HG03025 (cell line): Measurements from ENCODE around the gene HAUS7.

Experiments
- ATAC-seq: cut with Tn5 transposase; IDR thresholded peaks from one replicate; pipeline ENCODE4 v1.9.1; 2021; ENCODE audit warnings: mild to moderate bottlenecking, moderate library complexity; ENCODE audit not compliant: unreplicated experiment, low FRiP score

Gene HAUS7

DNA sequence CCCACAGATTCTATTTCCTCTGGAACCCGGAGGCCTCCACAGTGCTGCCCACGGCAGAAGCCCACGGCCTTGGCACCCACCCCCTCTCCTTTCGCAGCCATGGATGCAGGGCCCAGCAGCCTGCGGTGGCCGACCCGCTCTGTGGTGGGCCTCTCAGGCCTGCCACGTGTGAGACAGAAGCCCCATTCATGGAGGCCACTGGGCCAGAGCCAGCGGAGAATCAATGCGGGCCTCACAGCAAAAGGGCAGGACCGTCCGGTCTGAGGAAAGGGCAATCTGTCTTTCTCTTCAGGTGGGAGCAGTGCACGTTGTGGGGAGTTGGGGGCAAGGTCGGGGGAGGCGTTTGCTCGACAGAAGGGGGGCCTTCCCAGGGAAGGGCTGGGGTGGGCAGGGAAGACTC is 8.4 kb upstream of the HAUS7 start:
- no peak for ATAC-seq

DNA sequence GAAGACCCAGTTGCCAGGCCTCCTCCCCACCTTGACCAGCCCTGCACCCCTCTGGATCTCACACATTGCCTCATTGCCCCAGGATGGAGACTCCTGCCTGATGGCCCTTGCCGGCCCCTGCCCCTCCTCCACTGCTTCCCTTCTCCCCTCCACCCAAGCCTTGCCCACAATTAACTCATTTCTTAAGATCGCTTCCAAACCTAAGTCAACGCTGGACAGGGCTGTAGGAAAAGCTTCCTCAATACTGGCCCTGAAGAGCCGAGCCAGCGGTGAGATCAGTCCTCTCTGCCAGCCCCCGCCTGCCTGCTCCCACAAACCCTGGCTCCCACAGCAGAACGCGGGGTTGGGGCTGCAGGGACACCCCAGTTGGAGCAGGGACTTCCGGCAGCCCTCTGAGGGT is 7.5 kb upstream of the HAUS7 start:
- ATAC-seq: no peak

DNA sequence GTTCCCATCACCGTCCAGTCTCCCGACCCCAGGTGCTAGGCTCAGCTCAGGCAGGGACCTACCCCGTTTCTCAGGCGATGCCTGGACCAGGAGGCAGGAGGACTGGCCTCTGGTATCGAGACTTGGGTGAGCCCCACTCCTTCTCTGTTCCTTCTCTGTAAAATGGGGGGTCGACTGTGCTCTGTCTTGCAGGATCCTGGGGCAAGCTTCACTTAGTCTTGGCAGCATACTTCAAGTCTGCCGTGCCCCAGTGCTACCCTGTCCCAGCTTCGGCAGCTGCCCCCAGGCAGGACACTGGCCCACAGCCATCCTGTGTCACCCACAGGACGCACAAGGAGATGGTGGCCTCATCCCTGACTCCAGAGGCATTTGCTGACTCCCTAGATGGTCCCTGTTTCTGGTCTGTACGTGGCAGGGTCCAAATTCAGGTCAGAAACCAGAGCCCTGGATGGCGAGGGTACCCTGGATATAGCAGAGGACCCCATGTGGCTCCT is 7.0 kb upstream of the HAUS7 start:
- ATAC-seq: no peak

DNA sequence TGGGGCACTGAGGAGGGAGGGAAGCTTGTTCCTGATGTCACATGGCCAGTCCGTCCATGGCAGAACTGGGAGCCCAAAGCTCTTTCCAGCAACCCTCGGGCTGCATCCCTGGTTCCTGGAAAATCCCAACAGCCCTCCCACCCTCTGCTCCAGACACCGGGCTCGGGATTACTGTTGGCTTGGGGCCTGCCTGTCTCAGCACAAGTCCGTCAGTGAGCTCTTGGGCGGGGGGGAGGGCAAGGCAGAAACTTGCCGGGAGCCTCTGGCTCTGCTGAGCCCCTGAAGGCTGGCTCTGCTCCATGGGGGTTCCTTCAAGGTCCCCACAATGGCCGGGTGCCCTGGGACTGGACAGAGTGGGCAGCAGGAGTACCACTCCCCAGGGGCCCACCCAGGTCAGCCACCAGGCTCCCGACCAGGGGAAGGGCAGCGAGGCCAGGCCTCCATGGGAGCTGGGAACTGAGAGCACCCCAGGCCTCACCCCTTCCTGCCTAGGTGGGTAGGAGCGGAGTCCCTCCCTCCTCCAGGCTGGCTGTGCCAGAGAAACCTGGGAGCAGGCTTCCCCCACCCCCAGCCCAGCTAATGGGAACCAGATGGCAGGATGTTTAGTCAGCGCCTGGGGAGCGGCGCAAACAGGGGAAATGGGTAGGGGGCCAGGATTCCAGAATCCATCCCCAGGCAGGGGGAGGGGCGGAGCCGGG is 6.4 kb upstream of the HAUS7 start:
- no peak for ATAC-seq

DNA sequence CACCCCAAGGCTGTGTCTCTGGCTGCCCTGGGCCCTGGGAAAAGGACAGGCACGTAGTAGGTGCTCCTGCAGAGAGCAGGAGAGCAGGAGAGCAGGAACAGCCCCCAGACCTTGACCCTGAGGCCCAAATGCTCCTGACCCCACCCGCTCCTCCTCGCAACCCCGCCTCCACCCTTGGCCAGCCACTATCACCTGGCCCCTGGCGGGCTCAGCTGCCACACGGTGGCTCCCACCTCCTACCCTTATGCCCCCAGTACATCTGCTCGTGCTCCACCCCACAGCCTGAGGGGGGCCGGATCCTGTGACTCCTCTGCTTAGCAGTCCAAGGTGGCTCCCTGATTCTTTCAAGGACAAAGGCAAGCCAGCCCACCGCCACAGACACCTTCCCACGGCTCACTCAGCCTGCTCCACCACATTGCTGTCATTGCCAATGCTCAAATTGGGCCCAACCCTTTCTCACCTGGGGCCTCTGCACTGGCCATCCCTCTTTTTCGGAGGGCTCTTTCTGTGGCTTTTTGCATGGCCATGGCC is 5.4 kb upstream of the HAUS7 start:
- no peak for ATAC-seq

DNA sequence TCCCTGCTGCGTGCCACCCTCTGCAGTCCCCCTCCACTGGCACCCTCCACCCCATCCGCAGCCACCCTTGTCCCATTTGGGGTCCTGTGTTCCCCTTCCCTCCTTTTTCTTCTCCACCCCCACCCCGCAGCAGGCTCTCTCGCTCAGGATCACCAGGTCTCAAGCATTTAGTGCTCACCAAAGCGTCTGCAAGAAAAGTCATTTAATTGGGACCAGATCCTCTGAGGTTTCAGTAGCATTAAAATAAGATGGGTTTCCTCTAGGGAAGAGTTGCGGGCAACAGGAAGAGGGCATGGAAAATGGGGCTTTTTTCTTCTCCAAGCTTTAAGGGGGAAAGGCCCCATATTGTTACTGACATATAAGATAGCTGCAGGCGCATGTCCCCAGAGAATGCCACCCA is 4.9 kb upstream of the HAUS7 start:
- no peak for ATAC-seq

DNA sequence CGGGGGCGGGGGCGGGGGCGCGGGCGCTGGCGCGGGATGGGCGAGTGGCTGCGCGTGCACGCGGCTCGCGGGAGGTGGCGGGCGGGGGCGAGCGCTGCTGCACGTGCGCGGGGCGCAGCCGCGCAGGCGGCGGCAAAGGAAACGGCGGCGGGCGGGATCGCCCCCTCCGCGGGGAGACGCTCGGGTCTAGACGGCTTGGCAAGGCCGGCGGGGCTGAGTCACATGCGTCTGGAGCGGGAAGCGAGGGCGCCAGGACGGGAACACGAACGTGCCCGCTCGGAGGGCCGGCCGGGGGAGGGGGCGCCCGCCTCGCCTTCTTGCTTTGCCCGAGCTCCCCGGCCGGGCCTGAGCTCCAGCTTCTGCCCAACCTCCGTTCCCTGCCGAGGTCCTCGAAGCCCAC is 4.3 kb upstream of the HAUS7 start:
- ATAC-seq: no peak

DNA sequence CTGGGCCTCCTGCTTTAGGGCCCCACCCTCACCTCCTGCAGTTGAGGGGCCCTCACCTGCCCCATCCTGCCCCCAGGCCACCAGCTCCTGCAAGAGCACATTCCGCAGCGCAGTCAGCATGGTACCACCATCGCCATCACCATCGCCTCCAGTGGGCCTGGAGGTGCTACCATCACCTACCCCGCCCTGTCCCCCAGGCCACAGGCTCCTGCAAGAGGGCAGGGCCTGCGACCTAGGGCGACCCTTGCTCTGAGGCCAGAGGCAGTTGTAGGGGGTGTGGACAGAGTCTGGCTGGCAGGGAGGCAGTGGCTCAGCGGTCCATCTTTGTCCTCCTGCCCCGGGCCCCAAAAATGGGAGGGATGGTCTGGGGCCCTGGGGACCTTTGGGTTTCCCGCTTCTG is 3.9 kb upstream of the HAUS7 start:
- ATAC-seq: no peak

DNA sequence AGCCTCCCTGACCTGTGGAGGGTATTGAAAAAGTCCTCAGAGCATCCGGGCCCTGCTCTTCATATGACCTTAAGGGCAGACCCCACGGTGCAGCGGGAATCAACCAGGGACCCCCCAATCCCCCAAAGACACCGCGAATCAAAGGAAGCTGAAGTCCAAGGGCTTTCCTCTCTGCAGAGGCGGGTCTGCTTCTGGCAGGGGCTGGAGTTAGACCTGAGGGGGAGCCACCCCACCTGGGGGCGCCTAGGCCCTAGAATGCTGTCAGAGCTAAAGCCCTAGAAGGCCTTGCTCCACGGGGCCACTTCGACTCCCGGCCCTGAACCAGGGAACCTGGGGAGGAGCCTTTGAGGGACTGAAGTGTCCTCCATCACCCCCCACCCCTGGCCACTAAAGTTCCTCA is 2.8 kb upstream of the HAUS7 start:
- ATAC-seq: no peak

DNA sequence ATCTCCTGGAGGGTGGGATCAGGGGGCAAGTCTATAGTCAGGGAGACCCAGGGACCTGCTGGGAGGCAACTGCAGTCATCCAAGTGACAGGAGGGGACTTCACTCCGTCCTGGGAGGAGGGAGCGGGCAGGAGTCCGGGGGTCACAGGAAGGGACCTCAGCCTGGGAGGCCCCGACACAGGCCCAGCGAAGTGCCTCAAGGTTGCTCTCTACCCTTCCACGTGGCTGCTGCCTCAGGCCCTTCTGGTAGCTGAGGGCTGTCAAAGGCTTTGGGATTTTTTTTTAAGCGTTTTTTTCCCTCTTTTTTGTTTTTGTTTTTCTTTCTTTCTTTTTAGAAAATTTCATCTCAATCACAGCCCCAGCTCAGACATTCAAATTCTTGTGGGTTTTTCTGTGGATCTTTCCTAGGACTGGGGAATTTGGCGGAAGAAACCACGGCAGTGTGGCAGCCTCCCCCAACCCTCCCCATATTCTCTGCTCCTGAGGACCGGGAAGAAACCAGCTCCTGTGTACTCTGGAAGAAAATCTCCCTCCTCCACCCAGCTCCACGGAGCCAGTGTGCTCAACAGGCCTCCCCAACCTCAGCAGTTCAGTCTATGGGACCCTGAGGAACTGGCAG is 1.4 kb upstream of the HAUS7 start:
- no peak for ATAC-seq

DNA sequence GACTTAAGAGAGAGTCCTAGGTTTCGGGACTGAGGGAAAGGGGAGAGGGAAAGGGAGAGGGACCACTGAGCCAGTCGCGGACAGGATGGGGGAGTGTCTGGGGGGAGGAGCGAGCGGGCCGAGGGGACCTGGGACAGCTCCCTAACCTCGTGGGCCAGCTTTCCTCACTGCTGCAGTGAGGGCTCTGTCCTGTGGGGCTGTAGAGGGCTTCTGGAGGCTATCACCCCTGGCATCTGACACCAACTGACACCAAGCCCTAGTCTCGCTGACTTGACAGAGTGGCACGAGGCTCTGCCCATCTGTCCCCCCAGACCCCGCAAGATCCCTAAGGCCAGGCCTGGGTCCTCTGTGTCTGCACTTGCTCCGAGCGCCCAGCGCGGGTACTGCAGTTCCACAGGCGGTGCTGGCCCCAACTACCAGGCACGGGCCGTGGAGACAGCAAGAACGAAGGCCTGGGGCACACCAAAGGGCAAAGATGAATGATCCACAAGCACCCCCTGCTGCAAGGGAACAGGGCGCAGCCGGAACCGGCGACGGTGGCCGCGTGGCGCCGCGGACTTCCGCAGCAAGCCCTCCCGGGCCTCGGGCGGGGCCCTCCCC is 465 bp downstream of the HAUS7 start:
- peak; percentile 32 for ATAC-seq

DNA sequence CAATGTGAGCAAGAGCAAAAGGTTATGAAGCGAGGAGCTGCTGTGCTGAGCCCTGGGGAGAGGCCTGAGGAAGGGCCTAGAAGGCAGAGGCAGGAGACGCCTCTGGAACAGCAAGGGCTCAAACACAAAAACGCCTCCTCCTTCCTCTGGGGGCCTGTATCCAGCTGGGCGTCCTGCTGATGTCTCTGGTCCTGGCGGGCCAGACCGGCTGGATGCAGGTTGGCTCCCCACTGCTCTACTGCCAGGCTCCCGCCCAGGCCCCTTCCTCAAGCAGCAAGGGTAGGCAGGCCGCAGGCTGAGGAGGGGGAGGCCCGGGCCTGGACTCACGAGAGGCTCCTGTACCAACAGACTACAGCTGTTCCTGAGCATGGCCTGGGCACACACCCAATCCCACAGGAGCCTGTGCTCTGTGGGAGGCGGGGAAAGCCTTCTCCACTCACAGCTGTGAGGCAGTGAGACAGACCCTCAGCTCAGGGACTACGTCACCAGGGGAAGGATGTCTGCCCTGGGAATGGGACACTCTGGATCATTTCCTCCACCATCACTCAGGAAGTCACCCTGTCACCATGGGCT is 2.3 kb downstream of the HAUS7 start:
- no peak for ATAC-seq

DNA sequence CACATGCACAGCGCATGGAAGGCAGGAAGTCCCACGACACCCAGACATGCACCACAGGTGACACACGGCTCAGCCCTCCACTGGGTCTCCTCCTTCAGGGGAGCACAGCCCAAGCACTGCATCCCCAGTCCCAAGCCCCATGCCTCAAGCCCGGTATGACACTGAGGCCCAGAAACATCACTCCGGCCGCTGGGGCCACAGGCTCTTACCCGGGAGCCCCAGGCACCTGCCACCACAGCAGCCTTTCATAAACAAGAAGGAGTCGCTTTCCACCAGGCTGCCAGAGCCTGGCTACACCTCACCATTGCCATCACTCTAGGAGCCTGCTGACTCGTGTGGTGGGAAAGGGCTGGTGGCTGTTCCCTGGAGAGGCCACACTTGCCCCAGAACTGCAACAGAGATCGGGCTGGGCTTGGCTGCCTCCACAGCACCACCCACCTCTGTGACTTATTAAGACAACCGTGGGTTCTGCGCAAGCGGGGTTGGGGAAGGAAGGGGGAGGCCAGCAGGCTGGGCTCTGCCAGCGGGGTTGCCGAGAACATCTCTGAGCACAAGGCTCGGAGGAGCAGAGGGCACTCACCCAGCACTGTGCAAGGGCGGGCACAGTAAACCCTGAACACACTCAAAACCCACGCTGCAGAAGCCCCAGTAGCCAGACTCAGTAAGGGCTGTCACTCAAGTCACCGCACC is 4.5 kb downstream of the HAUS7 start:
- ATAC-seq: no peak

DNA sequence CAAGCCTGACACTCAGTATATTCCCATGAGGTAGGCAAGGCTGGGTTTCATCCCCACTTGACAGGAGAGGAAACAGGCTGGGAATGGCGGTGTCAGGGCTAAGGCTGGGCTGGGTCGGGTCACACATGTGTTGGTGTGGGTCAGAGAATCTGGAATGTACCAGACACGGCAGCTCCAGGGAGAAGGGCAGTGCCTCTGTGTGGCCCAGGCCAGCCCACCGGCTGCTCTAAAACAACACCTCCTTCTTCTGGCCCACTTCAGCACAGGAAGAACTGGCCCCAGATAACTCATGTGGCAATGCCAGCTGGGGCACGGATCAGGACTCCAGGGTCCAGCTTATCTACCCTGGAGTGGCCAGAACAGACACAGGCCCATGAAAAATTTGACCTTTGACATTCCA is 6.3 kb downstream of the HAUS7 start:
- no peak for ATAC-seq

DNA sequence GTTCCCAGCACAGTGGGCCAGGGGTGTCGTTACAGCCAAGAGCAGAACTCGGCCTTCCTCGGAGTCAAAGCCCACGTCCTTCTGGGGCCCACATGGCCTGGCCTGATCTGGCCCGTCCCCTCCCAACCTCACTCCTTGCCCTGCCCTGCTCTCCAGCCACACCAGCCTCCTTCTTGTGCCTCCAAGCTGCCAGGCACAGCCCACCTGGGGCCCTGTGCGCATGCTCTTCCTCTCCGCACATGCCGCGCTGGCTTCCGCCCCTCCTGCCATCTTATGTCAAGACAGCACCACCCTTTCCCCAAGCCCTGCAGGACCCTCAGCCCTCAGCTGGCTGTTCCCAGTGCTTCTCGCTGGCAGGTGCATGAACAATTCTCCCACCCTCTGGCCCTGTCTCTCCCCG is 6.8 kb downstream of the HAUS7 start:
- no peak for ATAC-seq

DNA sequence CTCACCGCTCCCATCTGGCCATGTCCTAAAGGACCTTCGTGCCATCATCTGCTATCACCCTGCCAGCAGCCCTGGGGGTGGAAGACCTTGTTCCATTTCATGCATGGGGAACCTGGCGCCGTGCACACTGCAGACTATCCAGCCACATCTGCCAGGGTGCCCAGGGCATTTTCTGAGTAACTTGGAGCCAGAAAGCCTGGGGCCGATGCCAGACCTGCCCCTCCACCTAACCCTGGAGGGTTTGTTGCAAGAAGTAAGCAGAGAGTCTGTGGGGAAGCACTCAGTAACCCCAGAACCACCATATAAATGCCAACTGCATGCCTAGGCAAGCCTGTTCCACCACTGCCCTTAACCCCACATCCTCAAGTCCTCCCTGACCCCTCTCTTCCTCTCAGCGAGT is 7.3 kb downstream of the HAUS7 start:
- no peak for ATAC-seq

DNA sequence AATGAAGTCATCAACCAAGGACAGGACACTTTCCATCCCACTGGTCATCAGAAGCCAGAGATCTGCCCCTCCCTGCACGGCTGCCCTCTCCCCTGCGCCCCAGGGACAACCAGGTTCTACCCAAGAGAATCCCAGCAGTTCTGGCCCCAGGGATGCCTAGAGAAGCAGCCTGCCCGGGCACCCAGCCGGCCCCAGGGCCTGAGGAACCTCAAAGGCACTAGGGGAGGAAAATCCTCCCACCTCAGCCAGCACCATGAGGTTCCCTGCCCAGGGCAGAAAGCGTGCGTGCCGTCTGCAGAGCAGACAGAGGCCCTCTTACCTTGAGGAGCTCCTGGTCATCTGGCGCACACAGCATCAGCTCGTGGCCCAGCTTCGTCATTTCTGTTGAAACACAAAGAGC is 8.1 kb downstream of the HAUS7 start:
- ATAC-seq: no peak

DNA sequence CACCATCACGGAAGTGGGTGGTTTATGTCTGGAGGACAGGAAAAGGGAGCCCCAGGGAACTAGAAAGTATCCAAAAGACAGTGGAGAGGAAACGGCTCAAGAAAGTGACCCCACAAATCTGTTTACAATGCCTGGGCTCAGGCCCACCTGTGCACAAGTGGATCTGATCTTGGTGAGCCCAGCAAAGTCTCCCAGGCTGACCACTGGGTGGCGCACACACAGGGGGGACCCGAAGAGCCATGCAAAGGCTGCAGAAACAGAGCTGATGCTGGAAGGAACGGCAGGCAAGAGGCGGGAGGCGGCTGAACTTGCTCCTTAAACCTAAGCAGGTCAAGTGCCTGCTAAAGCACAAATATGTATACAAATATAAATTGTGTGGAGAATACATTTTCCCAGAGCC is 9.6 kb downstream of the HAUS7 start:
- no peak for ATAC-seq

DNA sequence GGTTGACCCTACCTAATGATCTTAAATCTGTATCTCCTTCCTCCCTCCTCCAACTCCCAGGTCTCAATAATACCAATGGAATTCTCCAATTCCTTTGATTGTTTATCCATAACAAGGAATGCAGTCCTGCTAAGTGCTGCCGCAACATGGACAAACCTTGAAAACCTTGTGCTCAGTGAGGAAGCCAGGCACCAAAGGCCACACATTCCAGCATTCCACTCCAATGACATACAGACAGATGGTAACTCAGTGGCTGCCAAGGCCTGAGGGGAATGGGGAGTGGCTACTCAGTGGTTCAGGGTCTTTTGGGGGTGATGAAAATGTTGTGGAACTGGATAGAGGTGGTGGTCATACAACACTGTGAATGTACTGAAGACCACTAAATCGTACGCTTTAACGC is 10.4 kb downstream of the HAUS7 start:
- ATAC-seq: no peak

DNA sequence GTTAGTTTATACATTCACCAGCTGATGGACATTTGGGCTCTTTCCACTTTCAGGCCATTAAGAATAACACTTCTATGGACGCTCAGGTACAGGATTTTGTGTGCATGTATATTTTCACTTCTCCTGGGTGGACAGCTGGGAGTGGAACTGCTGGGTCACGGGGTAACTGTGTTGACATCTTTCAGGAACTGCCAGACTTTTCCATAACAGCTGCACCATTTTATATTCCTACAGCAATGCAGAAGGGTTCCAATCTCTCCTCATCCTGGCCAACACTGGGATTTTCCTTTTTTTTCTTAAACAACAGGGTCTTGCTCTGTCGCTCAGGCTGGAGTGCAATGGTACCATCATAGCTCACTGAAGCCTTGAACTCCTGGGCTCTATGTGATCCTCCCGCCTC is 11.9 kb downstream of the HAUS7 start:
- no peak for ATAC-seq
